Measurements from ENCODE around the gene FCRL6.
A peak's percentile ranks its signal among the peaks of the same experiment; 100 is the strongest.

Gene FCRL6

GRCh38 chr1:159791461-159791860, 10.7 kb upstream of the FCRL6 start:
- Histone ChIP-seq H3K4me1 (ENCODE audit: insufficient read depth, poor library complexity, severe bottlenecking) (peaks cover 8% of the 10 kb centered on the region), H3K4me3 (ENCODE audit: severe bottlenecking) (no peak overlapping the region), H3K9me3 (ENCODE audit: severe bottlenecking) (no peaks in the 10 kb centered on the region), H3K27ac (ENCODE audit: poor library complexity, severe bottlenecking) (no peak overlapping the region), H3K36me3 (ENCODE audit: low read depth) (no peaks in the 10 kb centered on the region), H3K27me3 (ENCODE audit: insufficient read depth, poor library complexity, severe bottlenecking) (no peaks in the 10 kb centered on the region)
- DNase-seq (ENCODE audit: low spot score) = no peak
- no peak for TF ChIP-seq CTCF (IDR thresholded peaks at IDR 0.05; ENCODE audit: poor library complexity, severe bottlenecking)
- ATAC-seq (ENCODE audit: low read depth) = no peak

- TF ChIP-seq CTCF (IDR thresholded peaks at IDR 0.05; ENCODE audit: poor library complexity, severe bottlenecking) = no peak
- DNase-seq (ENCODE audit: low spot score) (no peak), ATAC-seq (ENCODE audit: low read depth) (no peak)
Measured at GRCh38 chr1:159795534-159795933, 6.6 kb upstream of the FCRL6 start.

GRCh38 chr1:159798893-159799292, 3.3 kb upstream of the FCRL6 start:
- Histone ChIP-seq H3K27ac (ENCODE audit: poor library complexity, severe bottlenecking) (no peak overlapping the region), H3K36me3 (ENCODE audit: low read depth) (no peaks in the 10 kb centered on the region), H3K4me3 (ENCODE audit: severe bottlenecking) (no peak overlapping the region), H3K27me3 (ENCODE audit: insufficient read depth, poor library complexity, severe bottlenecking) (no peaks in the 10 kb centered on the region), H3K9me3 (ENCODE audit: severe bottlenecking) (no peaks in the 10 kb centered on the region), H3K4me1 (ENCODE audit: insufficient read depth, poor library complexity, severe bottlenecking) (no peaks in the 10 kb centered on the region)
- peak; percentile 82 for TF ChIP-seq CTCF (IDR thresholded peaks at IDR 0.05; ENCODE audit: poor library complexity, severe bottlenecking)
- peak; percentile 89 for ATAC-seq (ENCODE audit: low read depth)
- DNase-seq (ENCODE audit: low spot score) = no peak

More at GRCh38 chr1:159795534-159795933, 6.6 kb upstream of the FCRL6 start:
- H3K9me3 ChIP-seq (ENCODE audit: severe bottlenecking) = no peaks in the 10 kb centered on the region
- H3K27me3 ChIP-seq (ENCODE audit: insufficient read depth, poor library complexity, severe bottlenecking) = no peaks in the 10 kb centered on the region
- no peak overlapping the region for H3K4me3 ChIP-seq (ENCODE audit: severe bottlenecking)
- H3K4me1 ChIP-seq (ENCODE audit: insufficient read depth, poor library complexity, severe bottlenecking) = no peaks in the 10 kb centered on the region
- no peak overlapping the region for H3K27ac ChIP-seq (ENCODE audit: poor library complexity, severe bottlenecking)
- no peaks in the 10 kb centered on the region for H3K36me3 ChIP-seq (ENCODE audit: low read depth)

GRCh38 chr1:159799446-159799985, 2.6 kb upstream of the FCRL6 start:
- no peaks in the 10 kb centered on the region for H3K9me3 ChIP-seq (ENCODE audit: severe bottlenecking)
- no peak for TF ChIP-seq CTCF (IDR thresholded peaks at IDR 0.05; ENCODE audit: poor library complexity, severe bottlenecking)
- DNase-seq (ENCODE audit: low spot score) (no peak), ATAC-seq (ENCODE audit: low read depth) (no peak)
- no peaks in the 10 kb centered on the region for H3K27me3 ChIP-seq (ENCODE audit: insufficient read depth, poor library complexity, severe bottlenecking)
- no peak overlapping the region for H3K27ac ChIP-seq (ENCODE audit: poor library complexity, severe bottlenecking)
- no peaks in the 10 kb centered on the region for H3K36me3 ChIP-seq (ENCODE audit: low read depth)
- no peak overlapping the region for H3K4me3 ChIP-seq (ENCODE audit: severe bottlenecking)
- no peaks in the 10 kb centered on the region for H3K4me1 ChIP-seq (ENCODE audit: insufficient read depth, poor library complexity, severe bottlenecking)

- TF ChIP-seq CTCF (IDR thresholded peaks at IDR 0.05; ENCODE audit: poor library complexity, severe bottlenecking) = no peak
- H3K4me3 ChIP-seq (ENCODE audit: severe bottlenecking) = no peak overlapping the region
- no peaks in the 10 kb centered on the region for H3K36me3 ChIP-seq (ENCODE audit: low read depth)
- H3K27me3 ChIP-seq (ENCODE audit: insufficient read depth, poor library complexity, severe bottlenecking) = no peaks in the 10 kb centered on the region
- DNase-seq (ENCODE audit: low spot score) = no peak
- no peaks in the 10 kb centered on the region for H3K9me3 ChIP-seq (ENCODE audit: severe bottlenecking)
- ATAC-seq (ENCODE audit: low read depth) = no peak
- no peaks in the 10 kb centered on the region for H3K4me1 ChIP-seq (ENCODE audit: insufficient read depth, poor library complexity, severe bottlenecking)
- H3K27ac ChIP-seq (ENCODE audit: poor library complexity, severe bottlenecking) = no peak overlapping the region
Measured at GRCh38 chr1:159800177-159800930, 1.8 kb upstream of the FCRL6 start.
